H9 (cell line): ENCODE data around the gene UBE2D1. TPM values are rescaled to one million over a fixed set of nuclear protein-coding genes. Genes with fewer than 3 reads are reported as not detected.

Source experiments
- DNase-seq: peaks from one replicate; pipeline ENCODE4 v3.0.0-alpha.2; 2017
- H2AFZ ChIP-seq: one replicate; pipeline ENCODE4 v1.6.1; 2013; ENCODE audit warnings: mild to moderate bottlenecking, low read length, control low read depth, moderate library complexity
- H2AK5ac ChIP-seq: 2 replicates; pipeline ENCODE4 v1.6.1; 2013; ENCODE audit warnings: low read length, control low read depth, mixed read lengths; ENCODE audit not compliant: insufficient read length
- H2BK120ac ChIP-seq: one replicate; pipeline ENCODE4 v1.6.1; 2013; ENCODE audit warnings: low read depth, mild to moderate bottlenecking, low read length, control low read depth, inconsistent platforms; ENCODE audit not compliant: poor library complexity, severe bottlenecking
- H2BK12ac ChIP-seq: 2 replicates; pipeline ENCODE4 v1.6.1; 2013; ENCODE audit warnings: low read length, control low read depth, mixed read lengths, low read depth; ENCODE audit not compliant: insufficient read length
- H2BK15ac ChIP-seq: 2 replicates; pipeline ENCODE4 v1.6.1; 2013; ENCODE audit warnings: low read depth, low read length, control low read depth
- H2BK20ac ChIP-seq: one replicate; pipeline ENCODE4 v1.6.1; 2013; ENCODE audit warnings: low read depth, mild to moderate bottlenecking, low read length, control low read depth, inconsistent platforms; ENCODE audit not compliant: poor library complexity, severe bottlenecking
- H2BK5ac ChIP-seq: 2 replicates; pipeline ENCODE4 v1.6.1; 2013; ENCODE audit warnings: low read length, control low read depth, mixed read lengths; ENCODE audit not compliant: insufficient read length
- H3K14ac ChIP-seq: 2 replicates; pipeline ENCODE4 v1.6.1; 2013; ENCODE audit warnings: low read length, control low read depth; ENCODE audit not compliant: insufficient read depth
- H3K18ac ChIP-seq: 2 replicates; pipeline ENCODE4 v1.6.1; 2013; ENCODE audit warnings: low read depth, mild to moderate bottlenecking, mixed read lengths, low read length, control low read depth; ENCODE audit not compliant: insufficient read length
- H3K23ac ChIP-seq: 2 replicates; pipeline ENCODE4 v1.6.1; 2013; ENCODE audit warnings: low read length, control low read depth, mixed read lengths, low read depth; ENCODE audit not compliant: insufficient read length
- H3K23me2 ChIP-seq: 2 replicates; pipeline ENCODE4 v1.6.1; 2013; ENCODE audit warnings: low read depth, mild to moderate bottlenecking, mixed read lengths, low read length, control low read depth; ENCODE audit not compliant: insufficient read length, poor library complexity, severe bottlenecking
- H3K27ac ChIP-seq: 2 replicates; pipeline ENCODE4 v1.5.1; 2013; ENCODE audit warnings: low read length, control low read depth, mixed read lengths, low read depth; ENCODE audit not compliant: insufficient read length
- H3K27me3 ChIP-seq: 2 replicates; pipeline ENCODE4 v1.6.1; 2013; ENCODE audit warnings: low read length, control low read depth, inconsistent platforms; ENCODE audit not compliant: insufficient read depth
- H3K4ac ChIP-seq: 2 replicates; pipeline ENCODE4 v1.6.1; 2013; ENCODE audit warnings: low read depth, mild to moderate bottlenecking, control low read depth, inconsistent platforms, low read length, moderate library complexity
- H3K4me1 ChIP-seq: 2 replicates; pipeline ENCODE4 v1.6.1; 2013; ENCODE audit warnings: low read length, control low read depth, inconsistent platforms; ENCODE audit not compliant: insufficient read depth
- H3K4me2 ChIP-seq: 2 replicates; pipeline ENCODE4 v1.6.1; 2013; ENCODE audit warnings: low read length, control low read depth, mixed read lengths; ENCODE audit not compliant: insufficient read length, insufficient read depth
- H3K56ac ChIP-seq: 2 replicates; pipeline ENCODE4 v1.6.1; 2013; ENCODE audit warnings: low read depth, mild to moderate bottlenecking, mixed read lengths, low read length, control low read depth; ENCODE audit not compliant: insufficient read length
- H3K79me1 ChIP-seq: 2 replicates; pipeline ENCODE4 v1.6.1; 2013; ENCODE audit warnings: low read depth, mild to moderate bottlenecking, moderate library complexity, low read length, control low read depth, inconsistent platforms; ENCODE audit not compliant: insufficient read depth, poor library complexity, severe bottlenecking
- H3K79me2 ChIP-seq: 2 replicates; pipeline ENCODE4 v1.6.1; 2013; ENCODE audit warnings: low read length, control low read depth, inconsistent platforms; ENCODE audit not compliant: insufficient read depth
- H3K9ac ChIP-seq: 2 replicates; pipeline ENCODE4 v1.6.1; 2013; ENCODE audit warnings: low read length, control low read depth, mixed read lengths; ENCODE audit not compliant: insufficient read length; ENCODE audit errors: extremely low read depth
- H3K9me3 ChIP-seq: one replicate; pipeline ENCODE4 v1.6.1; 2013; ENCODE audit warnings: low read depth, low read length, inconsistent platforms; ENCODE audit not compliant: control insufficient read depth
- H3T11ph ChIP-seq: one replicate; pipeline ENCODE4 v1.6.1; 2013; ENCODE audit warnings: mild to moderate bottlenecking, low read length, control low read depth, inconsistent platforms
- H4K20me1 ChIP-seq: one replicate; pipeline ENCODE4 v1.6.1; 2013; ENCODE audit not compliant: control insufficient read depth, insufficient read length, insufficient read depth
- H4K5ac ChIP-seq: 2 replicates; pipeline ENCODE4 v1.6.1; 2013; ENCODE audit warnings: low read depth, mild to moderate bottlenecking, mixed read lengths, low read length, control low read depth; ENCODE audit not compliant: insufficient read length
- H4K8ac ChIP-seq: replicated peaks from 2 replicates; pipeline ENCODE4 v1.6.1; 2013; ENCODE audit warnings: low read length, control low read depth, mixed read lengths, low read depth; ENCODE audit not compliant: insufficient read length
- H4K91ac ChIP-seq: 2 replicates; pipeline ENCODE4 v1.6.1; 2013; ENCODE audit warnings: low read depth, mild to moderate bottlenecking, moderate library complexity, mixed read lengths, low read length, control low read depth; ENCODE audit not compliant: insufficient read length
- H3K27ac Mint-ChIP-seq, 3 experiments: 2 replicates in 2 of 3; 3 replicates in 1 of 3; pipeline ENCODE4 v1.8.0; 2020 to 2021; ENCODE audit warnings: mixed read lengths in 3 of 3, mild to moderate bottlenecking in 1 of 3, moderate library complexity in 1 of 3
- H3K27me3 Mint-ChIP-seq: 2 replicates; pipeline ENCODE4 v1.8.0; 2021; ENCODE audit warnings: low read depth, mild to moderate bottlenecking, moderate library complexity, mixed read lengths
- H3K36me3 Mint-ChIP-seq, 3 experiments: 2 replicates in 2 of 3; 3 replicates in 1 of 3; pipeline ENCODE4 v1.8.0; 2020 to 2021; ENCODE audit warnings: low read depth in 3 of 3, mixed read lengths in 3 of 3; ENCODE audit not compliant: insufficient read depth in 1 of 3
- H3K4me1 Mint-ChIP-seq, 2 experiments: 2 replicates each; pipeline ENCODE4 v1.8.0; 2020; ENCODE audit warnings: mixed read lengths in 2 of 2
- H3K4me3 Mint-ChIP-seq, 2 experiments: 2 replicates in 1 of 2; 3 replicates in 1 of 2; pipeline ENCODE4 v1.8.0; 2020 to 2021; ENCODE audit warnings: mild to moderate bottlenecking in 2 of 2, mixed read lengths in 2 of 2, moderate library complexity in 1 of 2
- H3K9me3 Mint-ChIP-seq, 2 experiments: 2 replicates in 1 of 2; 3 replicates in 1 of 2; pipeline ENCODE4 v1.8.0; 2020; ENCODE audit warnings: mild to moderate bottlenecking in 2 of 2, mixed read lengths in 2 of 2, moderate library complexity in 1 of 2
- CTCF ChIP-seq: fragments of 200-600 bp; sonication (generic); conservative IDR thresholded peaks from 3 replicates; pipeline ENCODE4 v1.8.0; 2021; ENCODE audit warnings: antibody characterized with exemption, mild to moderate bottlenecking
- WGBS: extraction: QIAGEN DNeasy Blood & Tissue Kit; methylation state at CpG from one replicate; pipeline ENCODE4 v1.1.7; 2013; ENCODE audit warnings: missing lambda C conversion rate, low lambda C conversion rate, mixed read lengths; ENCODE audit not compliant: insufficient read length; ENCODE audit errors: extremely low coverage; 5-methylcytosine and 5-hydroxymethylcytosine counted together
- total RNA-seq: library from RNA; stranded (reverse); gene quantifications from 2 replicates; pipeline ENCODE4 v1.2.1, GENCODE V29; 2021

Gene UBE2D1
- total RNA-seq, 1 experiment from 2014 or later = 26.8 TPM

- Mint-ChIP-seq H3K27ac (peak overlapping the region in 1 of 3 experiments; percentile 46; a peak in 1 of 7 replicates), H3K27me3 (no peaks in the 10 kb centered on the region), H3K9me3 (no peaks in the 10 kb centered on the region; a peak in 1 of 5 replicates), H3K4me3 (no peak overlapping the region), H3K4me1 (peaks cover 26 to 41% of the 10 kb centered on the region in 2 experiments), H3K36me3 (peaks cover 3 to 8% (median 7%) of the 10 kb centered on the region in 3 experiments; a peak in 6 of 7 replicates)
- no peak overlapping the region for H3K23ac ChIP-seq
- H3K79me2 ChIP-seq = peaks cover 3% of the 10 kb centered on the region; the same call in 1 of the 2 replicates
- H4K5ac ChIP-seq = no peak overlapping the region
- no CpG with 5 or more reads among the region's 2 CpGs for WGBS
- H3K27me3 ChIP-seq = no peaks in the 10 kb centered on the region
- no peak overlapping the region for H3K56ac ChIP-seq
- no peak overlapping the region for H3T11ph ChIP-seq
- H4K8ac ChIP-seq = no peak overlapping the region
- no peak overlapping the region for H2AK5ac ChIP-seq
- peaks cover 3% of the 10 kb centered on the region; the same call in 1 of the 2 replicates for H3K4me1 ChIP-seq
- no peak overlapping the region for H3K18ac ChIP-seq
- no peak overlapping the region for H3K27ac ChIP-seq
- no peak overlapping the region for H2BK5ac ChIP-seq
- H3K79me1 ChIP-seq = peaks cover 3% of the 10 kb centered on the region
- TF ChIP-seq CTCF = no peak
- H3K14ac ChIP-seq = no peak overlapping the region
- no peak overlapping the region for H2BK12ac ChIP-seq
- no peak overlapping the region for H3K4me2 ChIP-seq
- H4K91ac ChIP-seq = no peak overlapping the region
- H3K4ac ChIP-seq = no peak overlapping the region
- DNase-seq = no peak
- no peaks in the 10 kb centered on the region for H3K9me3 ChIP-seq
- no peaks in the 10 kb centered on the region for H3K23me2 ChIP-seq
- no peak overlapping the region for H2BK15ac ChIP-seq
- H2AFZ ChIP-seq = no peak overlapping the region
- H2BK20ac ChIP-seq = no peak overlapping the region
- no peaks in the 10 kb centered on the region for H4K20me1 ChIP-seq
- H3K9ac ChIP-seq = no peak overlapping the region
- H2BK120ac ChIP-seq = no peak overlapping the region
These were observed 15.2 kb downstream of the UBE2D1 start for GRCh38 chr10:58350023-58350422.
